GM12891 (cell line): ENCODE measurements around the gene SDF4.

ENCODE experiments used
- PAX5 ChIP-seq: IDR thresholded peaks from 2 replicates; pipeline ENCODE4 v1.6.1; 2011; ENCODE audit warnings: low read length, moderate library complexity, mild to moderate bottlenecking; ENCODE audit not compliant: insufficient read depth, severe bottlenecking
- POLR2A ChIP-seq: IDR thresholded peaks from 2 replicates; pipeline ENCODE4 v1.6.1; 2011; ENCODE audit warnings: low read depth, low read length, control low read depth
- POLR2AphosphoS5 ChIP-seq: IDR thresholded peaks from 2 replicates; pipeline ENCODE4 v1.6.1; 2011; ENCODE audit warnings: low read depth, low read length, control low read depth
- POU2F2 ChIP-seq: IDR thresholded peaks from 2 replicates; pipeline ENCODE4 v1.6.1; 2011; ENCODE audit warnings: low read depth, mild to moderate bottlenecking, control low read depth, low read length, moderate library complexity
- SPI1 ChIP-seq: IDR thresholded peaks from 2 replicates; pipeline ENCODE4 v1.6.1; 2011; ENCODE audit warnings: low read depth, low read length, control low read depth
- TAF1 ChIP-seq: IDR thresholded peaks from 2 replicates; pipeline ENCODE4 v1.6.1; 2011; ENCODE audit warnings: low read depth, low read length, control low read depth

- TF ChIP-seq POLR2A (no peak), POLR2AphosphoS5 (no peak), SPI1 (no peak), TAF1 (no peak), PAX5 (no peak), POU2F2 (no peak)
Measured at GRCh38 chr1:1194723-1195122, 37.1 kb downstream of the SDF4 start.
